ENCODE results near the gene CNTN5. TPM values are rescaled to one million over a fixed set of nuclear protein-coding genes. Genes with fewer than 3 reads are reported as not detected.
"Not testable (repeated sequence)": the region's sequence is repeated elsewhere in the genome, so short reads cannot be mapped to it uniquely, and the experiment has no call there.

Gene CNTN5
- total and polyA plus RNA-seq, 10 of the 15 experiments (the other 5 are each of a cell fraction or from before 2014, with no cell fraction given): 0.01 TPM; not detected in 9

GRCh38 chr11:99117603-99118002 lies 96.9 kb downstream of the CNTN5 start (continued):
- TF ChIP-seq ATF2 (IDR thresholded peaks at IDR 0.05; ENCODE audit: low read length) (no peak), NBN (IDR thresholded peaks at IDR 0.05) (no peak), BCL3 (IDR thresholded peaks at IDR 0.05; ENCODE audit: borderline replicate concordance, insufficient read depth, low read depth, low read length, poor library complexity, severe bottlenecking) (no peak)

- intact Hi-C loops (cut with micrococcal nuclease; ENCODE audit: unreplicated experiment); BruUV-seq (replicated peaks); H2AFZ ChIP-seq (ENCODE audit: control insufficient read depth, low read depth, low read length); H3K36me3 ChIP-seq (ENCODE audit: control insufficient read depth in 2 of 2, insufficient read depth in 2 of 2, low read length in 1 of 2); H3K79me2 ChIP-seq (ENCODE audit: control insufficient read depth, insufficient read depth, low read length); CTCF ChIA-PET; ATAC-seq; DNase-seq (ENCODE audit: low read depth, low spot score); H3K4me3 ChIP-seq; SMC1A ChIA-PET (ENCODE audit: uncharacterized antibody, unreplicated experiment); H3K27me3 ChIP-seq (replicated peaks in 1 of 2; ENCODE audit: control insufficient read depth in 2 of 2, insufficient read depth in 2 of 2, low read length in 1 of 2); POLR2A ChIA-PET; RAD21 ChIA-PET (ENCODE audit: unreplicated experiment); H3K9ac ChIP-seq (ENCODE audit: control insufficient read depth, insufficient read depth, low read length); FAIRE-seq; H3K27ac ChIP-seq (ENCODE audit: control insufficient read depth, insufficient read depth); in situ Hi-C loops (cut with MboI); H4K20me1 ChIP-seq (ENCODE audit: control insufficient read depth, insufficient read depth); H3K9me3 ChIP-seq (replicated peaks; ENCODE audit: control insufficient read depth, insufficient read depth, low read length); H3K4me1 ChIP-seq (ENCODE audit: control insufficient read depth, insufficient read depth, low read length); H3K4me2 ChIP-seq (ENCODE audit: control insufficient read depth, insufficient read depth): not testable (repeated sequence)
- 64% methylated on average over 3 of the region's 3 CpGs for WGBS (ENCODE audit: insufficient coverage, insufficient replicate concordance, low lambda C conversion rate, missing lambda C conversion rate)
These were observed 113.1 kb downstream of the CNTN5 start for GRCh38 chr11:99133862-99134261.
